ENCODE data around the gene OTOS.

DNA sequence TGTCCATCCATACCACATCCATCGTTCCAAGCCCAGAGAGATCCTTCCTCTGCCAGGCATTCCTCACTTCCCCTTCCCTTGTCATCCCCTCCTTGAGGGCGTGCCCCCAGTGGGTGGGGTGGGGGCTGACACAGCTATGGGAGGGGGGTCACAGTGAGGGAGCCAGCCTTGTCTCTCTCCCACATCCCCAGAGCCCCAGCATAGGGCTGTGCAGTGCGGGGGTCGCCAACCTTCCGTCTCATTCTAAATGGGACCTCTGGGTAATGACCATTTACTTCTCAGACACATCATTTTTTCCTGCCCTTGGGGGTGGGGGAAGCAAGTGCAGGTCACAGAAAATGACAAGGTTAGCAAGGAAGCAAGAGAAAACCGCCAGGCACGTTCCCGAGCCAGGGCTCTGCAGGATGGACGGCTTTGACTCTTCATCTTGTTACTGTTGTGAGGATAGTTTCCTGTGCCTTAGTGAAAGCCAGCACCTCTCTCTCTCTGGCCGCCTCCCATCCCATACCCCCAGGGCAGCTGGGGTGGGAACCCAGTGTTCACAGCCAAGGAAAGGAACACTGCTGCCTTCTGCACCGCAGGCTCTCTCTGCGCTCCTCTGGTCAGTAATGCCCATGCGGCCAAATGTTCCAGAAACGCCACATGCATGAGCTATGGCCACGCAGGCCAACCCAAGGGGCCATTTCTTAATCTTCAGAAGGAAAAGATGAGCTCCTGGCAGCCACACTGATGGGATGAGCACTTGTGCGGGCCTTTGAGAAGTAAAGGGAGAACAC lies 22.7 kb upstream of the OTOS start:
- no peak for TF ChIP-seq TAF1 (IDR thresholded peaks at IDR 0.05; ENCODE audit: borderline replicate concordance, insufficient read depth, low read length)
- no peak for TF ChIP-seq POLR2AphosphoS5 (IDR thresholded peaks at IDR 0.05; ENCODE audit: low read depth, low read length)
- TF ChIP-seq, protein P1, sequence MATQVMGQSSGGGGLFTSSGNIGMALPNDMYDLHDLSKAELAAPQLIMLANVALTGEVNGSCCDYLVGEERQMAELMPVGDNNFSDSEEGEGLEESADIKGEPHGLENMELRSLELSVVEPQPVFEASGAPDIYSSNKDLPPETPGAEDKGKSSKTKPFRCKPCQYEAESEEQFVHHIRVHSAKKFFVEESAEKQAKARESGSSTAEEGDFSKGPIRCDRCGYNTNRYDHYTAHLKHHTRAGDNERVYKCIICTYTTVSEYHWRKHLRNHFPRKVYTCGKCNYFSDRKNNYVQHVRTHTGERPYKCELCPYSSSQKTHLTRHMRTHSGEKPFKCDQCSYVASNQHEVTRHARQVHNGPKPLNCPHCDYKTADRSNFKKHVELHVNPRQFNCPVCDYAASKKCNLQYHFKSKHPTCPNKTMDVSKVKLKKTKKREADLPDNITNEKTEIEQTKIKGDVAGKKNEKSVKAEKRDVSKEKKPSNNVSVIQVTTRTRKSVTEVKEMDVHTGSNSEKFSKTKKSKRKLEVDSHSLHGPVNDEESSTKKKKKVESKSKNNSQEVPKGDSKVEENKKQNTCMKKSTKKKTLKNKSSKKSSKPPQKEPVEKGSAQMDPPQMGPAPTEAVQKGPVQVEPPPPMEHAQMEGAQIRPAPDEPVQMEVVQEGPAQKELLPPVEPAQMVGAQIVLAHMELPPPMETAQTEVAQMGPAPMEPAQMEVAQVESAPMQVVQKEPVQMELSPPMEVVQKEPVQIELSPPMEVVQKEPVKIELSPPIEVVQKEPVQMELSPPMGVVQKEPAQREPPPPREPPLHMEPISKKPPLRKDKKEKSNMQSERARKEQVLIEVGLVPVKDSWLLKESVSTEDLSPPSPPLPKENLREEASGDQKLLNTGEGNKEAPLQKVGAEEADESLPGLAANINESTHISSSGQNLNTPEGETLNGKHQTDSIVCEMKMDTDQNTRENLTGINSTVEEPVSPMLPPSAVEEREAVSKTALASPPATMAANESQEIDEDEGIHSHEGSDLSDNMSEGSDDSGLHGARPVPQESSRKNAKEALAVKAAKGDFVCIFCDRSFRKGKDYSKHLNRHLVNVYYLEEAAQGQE (IDR thresholded peaks at IDR 0.05; ENCODE audit: insufficient read depth in 1 of 2, low read depth in 2 of 2, low read length in 2 of 2), result no peak
- TF ChIP-seq SIN3A (IDR thresholded peaks at IDR 0.05; ENCODE audit: borderline replicate concordance, insufficient read depth, low read length), result no peak
- TF ChIP-seq FOXP2 (optimal IDR thresholded peaks at IDR 0.05; ENCODE audit: borderline replicate concordance, extremely low read depth, extremely low read length, insufficient read depth), result no peak
